GM23338 (cell line): Measurements from ENCODE around the gene CIB1. TPM values are rescaled to one million over a fixed set of nuclear protein-coding genes. Genes with fewer than 3 reads are reported as not detected.

Experiments
- ATAC-seq: fragments of 200-7000 bp; cut with Tn5 transposase; 3 replicates; pipeline ENCODE4 v1.9.1; 2020
- DNase-seq: peaks from one replicate; pipeline ENCODE4 v3.0.0-alpha.2; 2015; ENCODE audit warnings: low spot score
- H2AFZ ChIP-seq: fragments of 200-600 bp; sonication (generic); 2 replicates; pipeline ENCODE4 v1.8.0; 2016; ENCODE audit warnings: antibody characterized with exemption, mild to moderate bottlenecking, moderate library complexity
- H3F3A ChIP-seq: fragments of 200-600 bp; sonication (generic); replicated peaks from 2 replicates; pipeline ENCODE4 v1.8.0; 2017; ENCODE audit warnings: antibody characterized with exemption, mixed run types, low read depth
- H3K27ac ChIP-seq: fragments of 200-600 bp; sonication (generic); 2 replicates; pipeline ENCODE4 v1.6.1; 2016; ENCODE audit warnings: low read depth
- H3K27me3 ChIP-seq: fragments of 200-600 bp; sonication (generic); 2 replicates; pipeline ENCODE4 v1.8.0; 2016; ENCODE audit warnings: mild to moderate bottlenecking, mixed run types, moderate library complexity; ENCODE audit not compliant: insufficient read depth
- H3K36me3 ChIP-seq: fragments of 200-600 bp; sonication (generic); 2 replicates; pipeline ENCODE4 v1.8.0; 2016; ENCODE audit warnings: mild to moderate bottlenecking; ENCODE audit not compliant: insufficient read depth
- H3K4me1 ChIP-seq: fragments of 200-600 bp; sonication (generic); 2 replicates; pipeline ENCODE4 v1.8.0; 2016; ENCODE audit warnings: mild to moderate bottlenecking, moderate library complexity; ENCODE audit not compliant: insufficient read depth
- H3K4me2 ChIP-seq: fragments of 200-600 bp; sonication (generic); 2 replicates; pipeline ENCODE4 v1.7.1; 2017; ENCODE audit warnings: mixed run types
- H3K4me3 ChIP-seq: fragments of 200-600 bp; sonication (generic); 2 replicates; pipeline ENCODE4 v1.6.1; 2016; ENCODE audit warnings: mixed run types
- H3K79me2 ChIP-seq: fragments of 200-600 bp; sonication (generic); replicated peaks from 2 replicates; pipeline ENCODE4 v1.8.0; 2017; ENCODE audit warnings: mild to moderate bottlenecking; ENCODE audit not compliant: insufficient read depth
- H3K9me2 ChIP-seq: fragments of 200-600 bp; sonication (generic); 2 replicates; pipeline ENCODE4 v1.8.0; 2017; ENCODE audit not compliant: insufficient read depth
- H4K20me1 ChIP-seq: fragments of 200-600 bp; sonication (generic); replicated peaks from 2 replicates; pipeline ENCODE4 v1.8.0; 2017; ENCODE audit warnings: mild to moderate bottlenecking; ENCODE audit not compliant: insufficient read depth
- H3K27ac Mint-ChIP-seq: 2 replicates; pipeline ENCODE4 v1.8.0; 2020; ENCODE audit warnings: inconsistent platforms, mild to moderate bottlenecking, moderate library complexity, mixed read lengths
- H3K27me3 Mint-ChIP-seq: 3 replicates; pipeline ENCODE4 v1.8.0; 2022; ENCODE audit warnings: low read depth, mild to moderate bottlenecking, moderate library complexity, mixed read lengths, inconsistent platforms; ENCODE audit not compliant: insufficient read depth, poor library complexity
- H3K36me3 Mint-ChIP-seq: 3 replicates; pipeline ENCODE4 v1.8.0; 2021; ENCODE audit warnings: low read depth, mild to moderate bottlenecking, inconsistent platforms, moderate library complexity, mixed read lengths
- H3K4me1 Mint-ChIP-seq: 3 replicates; pipeline ENCODE4 v1.8.0; 2020; ENCODE audit warnings: mild to moderate bottlenecking, inconsistent platforms, mixed read lengths
- H3K4me3 Mint-ChIP-seq: 3 replicates; pipeline ENCODE4 v1.8.0; 2021; ENCODE audit warnings: moderate library complexity, mild to moderate bottlenecking, inconsistent platforms, mixed read lengths
- H3K9me3 Mint-ChIP-seq: 3 replicates; pipeline ENCODE4 v1.8.0; 2020; ENCODE audit warnings: moderate library complexity, mild to moderate bottlenecking, inconsistent platforms, mixed read lengths
- CREB1 ChIP-seq: fragments of 250-450 bp; sonication (Bioruptor Pico); IDR thresholded peaks from 2 replicates; pipeline ENCODE4 v1.5.0; 2020; ENCODE audit warnings: low read depth, mild to moderate bottlenecking, moderate library complexity
- EZH2 ChIP-seq: fragments of 200-600 bp; sonication (generic); IDR thresholded peaks from one replicate; pipeline ENCODE4 v1.8.0; 2017; ENCODE audit warnings: antibody characterized with exemption, mild to moderate bottlenecking, low read depth; ENCODE audit not compliant: unreplicated experiment
- EZH2phosphoT487 ChIP-seq: fragments of 200-600 bp; sonication (generic); IDR thresholded peaks from one replicate; pipeline ENCODE4 v1.8.1; 2018; ENCODE audit warnings: antibody characterized with exemption; ENCODE audit not compliant: unreplicated experiment
- JUNB ChIP-seq: IDR thresholded peaks from one replicate; pipeline ENCODE4 v1.6.1; 2016; ENCODE audit warnings: antibody characterized with exemption; ENCODE audit not compliant: unreplicated experiment
- NANOG ChIP-seq: IDR thresholded peaks from 2 replicates; pipeline ENCODE4 v1.6.1; 2016; ENCODE audit warnings: antibody characterized with exemption, borderline replicate concordance
- POLR2AphosphoS5 ChIP-seq: IDR thresholded peaks from 2 replicates; pipeline ENCODE4 v1.6.1; 2016; ENCODE audit warnings: antibody characterized with exemption, low read depth
- STAT1 ChIP-seq: IDR thresholded peaks from one replicate; pipeline ENCODE4 v1.6.1; 2016; ENCODE audit warnings: antibody characterized with exemption; ENCODE audit not compliant: unreplicated experiment
- ZNF114 ChIP-seq: fragments of 250-450 bp; sonication (Bioruptor Pico); IDR thresholded peaks from 2 replicates; pipeline ENCODE4 v1.5.0; 2020; ENCODE audit warnings: mild to moderate bottlenecking, moderate library complexity
- ZNF331 ChIP-seq: fragments of 250-450 bp; sonication (Bioruptor Pico); IDR thresholded peaks from 2 replicates; pipeline ENCODE4 v1.5.0; 2020; ENCODE audit warnings: low read depth, mild to moderate bottlenecking, moderate library complexity
- polyA plus RNA-seq: library from polyadenylated mRNA; unstranded; fragments of >200 nt; fragmentation: Nextera tagmentation; extraction: Ambion mirVana; gene quantifications from 2 replicates; pipeline ENCODE4 v1.2.1, GENCODE V29; 2016
- total RNA-seq: library from RNA; depleted of rRNA; stranded (reverse); fragments of >200 nt; shearing (Covaris generic); gene quantifications from 2 replicates; pipeline ENCODE4 v1.2.3, GENCODE V29; 2014
- TF ChIP-seq, protein P1 (sequence below): IDR thresholded peaks from 2 replicates; pipeline ENCODE4 v1.6.1; 2016; ENCODE audit warnings: antibody characterized with exemption
- TF ChIP-seq, protein P2 (sequence below), 2 experiments: fragments of 200-600 bp in 1 of 2; sonication (generic) in 1 of 2; conservative IDR thresholded peaks; 2 replicates each; pipeline versions ENCODE4 v1.5.1 to v1.6.1; 2016 to 2017; ENCODE audit warnings: antibody characterized with exemption in 2 of 2, low read depth in 2 of 2, mild to moderate bottlenecking in 2 of 2, moderate library complexity in 1 of 2
- TF ChIP-seq, protein P3 (sequence below): IDR thresholded peaks from one replicate; pipeline ENCODE4 v1.6.1; 2018; ENCODE audit warnings: antibody characterized with exemption; ENCODE audit not compliant: unreplicated experiment
- TF ChIP-seq, protein P4 (sequence below): fragments of 250-450 bp; sonication (Bioruptor Pico); IDR thresholded peaks from 2 replicates; pipeline ENCODE4 v1.5.0; 2020; ENCODE audit warnings: mild to moderate bottlenecking, moderate library complexity

Gene CIB1
- total and polyA plus RNA-seq, 2 experiments from 2014 or later = 9.8 to 35.9 TPM

DNA sequence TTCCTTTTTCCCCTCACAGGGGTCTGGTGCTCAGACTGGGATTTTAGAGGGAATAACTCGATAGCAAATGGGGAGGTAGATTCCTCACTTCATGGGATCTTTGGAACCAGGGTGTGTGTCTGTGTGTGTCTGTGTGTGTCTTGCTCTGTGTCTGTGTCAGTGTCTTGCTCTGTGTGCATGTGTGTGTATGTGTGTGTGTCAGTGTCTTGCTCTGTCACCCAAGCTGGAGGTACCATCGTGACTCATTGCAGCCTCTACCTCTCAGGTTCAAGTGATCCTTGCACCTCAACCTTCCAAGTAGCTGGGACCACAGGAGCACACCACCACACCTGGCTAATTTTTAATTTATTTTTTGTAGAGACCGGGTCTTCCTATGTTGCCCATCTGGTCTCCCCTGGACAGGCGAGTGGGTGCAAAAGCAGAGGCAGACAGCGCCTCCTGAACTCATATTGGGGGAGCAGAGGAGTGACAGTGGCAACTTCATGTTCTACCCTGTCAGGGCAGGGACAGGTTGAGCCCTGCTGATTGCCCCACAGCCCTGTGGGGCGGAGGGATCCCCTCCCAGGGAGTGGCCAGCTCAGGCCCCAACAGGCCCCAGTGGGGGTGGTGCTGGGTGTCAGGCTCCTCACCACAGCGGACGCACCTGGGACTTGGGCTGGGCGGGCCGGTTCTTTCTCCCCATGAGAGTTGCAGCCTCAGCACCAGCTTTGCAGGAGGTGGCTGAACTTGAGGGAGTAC lies 43.0 kb downstream of the CIB1 start:
- H3K4me1 Mint-ChIP-seq = peaks cover 18% of the 10 kb centered on the region
- Histone ChIP-seq H4K20me1 (no peaks in the 10 kb centered on the region), H3K36me3 (no peaks in the 10 kb centered on the region), H3K4me3 (no peak overlapping the region), H3K27ac (no peak overlapping the region), H2AFZ (no peak overlapping the region), H3F3A (no peaks in the 10 kb centered on the region), H3K9me2 (no peaks in the 10 kb centered on the region), H3K27me3 (no peaks in the 10 kb centered on the region), H3K79me2 (no peaks in the 10 kb centered on the region), H3K4me1 (no peaks in the 10 kb centered on the region; the same call in 1 of the 2 replicates), H3K4me2 (no peak overlapping the region)
- no peaks in the 10 kb centered on the region for H3K9me3 Mint-ChIP-seq
- H3K4me3 Mint-ChIP-seq = no peak overlapping the region
- DNase-seq = no peak
- TF ChIP-seq EZH2 (no peak), ZNF114 (CRISPR knock-in tag) (no peak), STAT1 (no peak), CREB1 (CRISPR knock-in tag) (no peak), POLR2AphosphoS5 (no peak), NANOG (no peak), EZH2phosphoT487 (no peak), ZNF331 (CRISPR knock-in tag) (no peak), JUNB (no peak)
- TF ChIP-seq, protein P1, sequence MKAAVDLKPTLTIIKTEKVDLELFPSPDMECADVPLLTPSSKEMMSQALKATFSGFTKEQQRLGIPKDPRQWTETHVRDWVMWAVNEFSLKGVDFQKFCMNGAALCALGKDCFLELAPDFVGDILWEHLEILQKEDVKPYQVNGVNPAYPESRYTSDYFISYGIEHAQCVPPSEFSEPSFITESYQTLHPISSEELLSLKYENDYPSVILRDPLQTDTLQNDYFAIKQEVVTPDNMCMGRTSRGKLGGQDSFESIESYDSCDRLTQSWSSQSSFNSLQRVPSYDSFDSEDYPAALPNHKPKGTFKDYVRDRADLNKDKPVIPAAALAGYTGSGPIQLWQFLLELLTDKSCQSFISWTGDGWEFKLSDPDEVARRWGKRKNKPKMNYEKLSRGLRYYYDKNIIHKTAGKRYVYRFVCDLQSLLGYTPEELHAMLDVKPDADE = no peak
- TF ChIP-seq, protein P2, sequence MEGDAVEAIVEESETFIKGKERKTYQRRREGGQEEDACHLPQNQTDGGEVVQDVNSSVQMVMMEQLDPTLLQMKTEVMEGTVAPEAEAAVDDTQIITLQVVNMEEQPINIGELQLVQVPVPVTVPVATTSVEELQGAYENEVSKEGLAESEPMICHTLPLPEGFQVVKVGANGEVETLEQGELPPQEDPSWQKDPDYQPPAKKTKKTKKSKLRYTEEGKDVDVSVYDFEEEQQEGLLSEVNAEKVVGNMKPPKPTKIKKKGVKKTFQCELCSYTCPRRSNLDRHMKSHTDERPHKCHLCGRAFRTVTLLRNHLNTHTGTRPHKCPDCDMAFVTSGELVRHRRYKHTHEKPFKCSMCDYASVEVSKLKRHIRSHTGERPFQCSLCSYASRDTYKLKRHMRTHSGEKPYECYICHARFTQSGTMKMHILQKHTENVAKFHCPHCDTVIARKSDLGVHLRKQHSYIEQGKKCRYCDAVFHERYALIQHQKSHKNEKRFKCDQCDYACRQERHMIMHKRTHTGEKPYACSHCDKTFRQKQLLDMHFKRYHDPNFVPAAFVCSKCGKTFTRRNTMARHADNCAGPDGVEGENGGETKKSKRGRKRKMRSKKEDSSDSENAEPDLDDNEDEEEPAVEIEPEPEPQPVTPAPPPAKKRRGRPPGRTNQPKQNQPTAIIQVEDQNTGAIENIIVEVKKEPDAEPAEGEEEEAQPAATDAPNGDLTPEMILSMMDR (conservative IDR thresholded peaks at IDR 0.05; ENCODE audit: low read depth in 2 of 2) = no peak
- TF ChIP-seq, protein P3, sequence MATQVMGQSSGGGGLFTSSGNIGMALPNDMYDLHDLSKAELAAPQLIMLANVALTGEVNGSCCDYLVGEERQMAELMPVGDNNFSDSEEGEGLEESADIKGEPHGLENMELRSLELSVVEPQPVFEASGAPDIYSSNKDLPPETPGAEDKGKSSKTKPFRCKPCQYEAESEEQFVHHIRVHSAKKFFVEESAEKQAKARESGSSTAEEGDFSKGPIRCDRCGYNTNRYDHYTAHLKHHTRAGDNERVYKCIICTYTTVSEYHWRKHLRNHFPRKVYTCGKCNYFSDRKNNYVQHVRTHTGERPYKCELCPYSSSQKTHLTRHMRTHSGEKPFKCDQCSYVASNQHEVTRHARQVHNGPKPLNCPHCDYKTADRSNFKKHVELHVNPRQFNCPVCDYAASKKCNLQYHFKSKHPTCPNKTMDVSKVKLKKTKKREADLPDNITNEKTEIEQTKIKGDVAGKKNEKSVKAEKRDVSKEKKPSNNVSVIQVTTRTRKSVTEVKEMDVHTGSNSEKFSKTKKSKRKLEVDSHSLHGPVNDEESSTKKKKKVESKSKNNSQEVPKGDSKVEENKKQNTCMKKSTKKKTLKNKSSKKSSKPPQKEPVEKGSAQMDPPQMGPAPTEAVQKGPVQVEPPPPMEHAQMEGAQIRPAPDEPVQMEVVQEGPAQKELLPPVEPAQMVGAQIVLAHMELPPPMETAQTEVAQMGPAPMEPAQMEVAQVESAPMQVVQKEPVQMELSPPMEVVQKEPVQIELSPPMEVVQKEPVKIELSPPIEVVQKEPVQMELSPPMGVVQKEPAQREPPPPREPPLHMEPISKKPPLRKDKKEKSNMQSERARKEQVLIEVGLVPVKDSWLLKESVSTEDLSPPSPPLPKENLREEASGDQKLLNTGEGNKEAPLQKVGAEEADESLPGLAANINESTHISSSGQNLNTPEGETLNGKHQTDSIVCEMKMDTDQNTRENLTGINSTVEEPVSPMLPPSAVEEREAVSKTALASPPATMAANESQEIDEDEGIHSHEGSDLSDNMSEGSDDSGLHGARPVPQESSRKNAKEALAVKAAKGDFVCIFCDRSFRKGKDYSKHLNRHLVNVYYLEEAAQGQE = no peak
- TF ChIP-seq, protein P4, sequence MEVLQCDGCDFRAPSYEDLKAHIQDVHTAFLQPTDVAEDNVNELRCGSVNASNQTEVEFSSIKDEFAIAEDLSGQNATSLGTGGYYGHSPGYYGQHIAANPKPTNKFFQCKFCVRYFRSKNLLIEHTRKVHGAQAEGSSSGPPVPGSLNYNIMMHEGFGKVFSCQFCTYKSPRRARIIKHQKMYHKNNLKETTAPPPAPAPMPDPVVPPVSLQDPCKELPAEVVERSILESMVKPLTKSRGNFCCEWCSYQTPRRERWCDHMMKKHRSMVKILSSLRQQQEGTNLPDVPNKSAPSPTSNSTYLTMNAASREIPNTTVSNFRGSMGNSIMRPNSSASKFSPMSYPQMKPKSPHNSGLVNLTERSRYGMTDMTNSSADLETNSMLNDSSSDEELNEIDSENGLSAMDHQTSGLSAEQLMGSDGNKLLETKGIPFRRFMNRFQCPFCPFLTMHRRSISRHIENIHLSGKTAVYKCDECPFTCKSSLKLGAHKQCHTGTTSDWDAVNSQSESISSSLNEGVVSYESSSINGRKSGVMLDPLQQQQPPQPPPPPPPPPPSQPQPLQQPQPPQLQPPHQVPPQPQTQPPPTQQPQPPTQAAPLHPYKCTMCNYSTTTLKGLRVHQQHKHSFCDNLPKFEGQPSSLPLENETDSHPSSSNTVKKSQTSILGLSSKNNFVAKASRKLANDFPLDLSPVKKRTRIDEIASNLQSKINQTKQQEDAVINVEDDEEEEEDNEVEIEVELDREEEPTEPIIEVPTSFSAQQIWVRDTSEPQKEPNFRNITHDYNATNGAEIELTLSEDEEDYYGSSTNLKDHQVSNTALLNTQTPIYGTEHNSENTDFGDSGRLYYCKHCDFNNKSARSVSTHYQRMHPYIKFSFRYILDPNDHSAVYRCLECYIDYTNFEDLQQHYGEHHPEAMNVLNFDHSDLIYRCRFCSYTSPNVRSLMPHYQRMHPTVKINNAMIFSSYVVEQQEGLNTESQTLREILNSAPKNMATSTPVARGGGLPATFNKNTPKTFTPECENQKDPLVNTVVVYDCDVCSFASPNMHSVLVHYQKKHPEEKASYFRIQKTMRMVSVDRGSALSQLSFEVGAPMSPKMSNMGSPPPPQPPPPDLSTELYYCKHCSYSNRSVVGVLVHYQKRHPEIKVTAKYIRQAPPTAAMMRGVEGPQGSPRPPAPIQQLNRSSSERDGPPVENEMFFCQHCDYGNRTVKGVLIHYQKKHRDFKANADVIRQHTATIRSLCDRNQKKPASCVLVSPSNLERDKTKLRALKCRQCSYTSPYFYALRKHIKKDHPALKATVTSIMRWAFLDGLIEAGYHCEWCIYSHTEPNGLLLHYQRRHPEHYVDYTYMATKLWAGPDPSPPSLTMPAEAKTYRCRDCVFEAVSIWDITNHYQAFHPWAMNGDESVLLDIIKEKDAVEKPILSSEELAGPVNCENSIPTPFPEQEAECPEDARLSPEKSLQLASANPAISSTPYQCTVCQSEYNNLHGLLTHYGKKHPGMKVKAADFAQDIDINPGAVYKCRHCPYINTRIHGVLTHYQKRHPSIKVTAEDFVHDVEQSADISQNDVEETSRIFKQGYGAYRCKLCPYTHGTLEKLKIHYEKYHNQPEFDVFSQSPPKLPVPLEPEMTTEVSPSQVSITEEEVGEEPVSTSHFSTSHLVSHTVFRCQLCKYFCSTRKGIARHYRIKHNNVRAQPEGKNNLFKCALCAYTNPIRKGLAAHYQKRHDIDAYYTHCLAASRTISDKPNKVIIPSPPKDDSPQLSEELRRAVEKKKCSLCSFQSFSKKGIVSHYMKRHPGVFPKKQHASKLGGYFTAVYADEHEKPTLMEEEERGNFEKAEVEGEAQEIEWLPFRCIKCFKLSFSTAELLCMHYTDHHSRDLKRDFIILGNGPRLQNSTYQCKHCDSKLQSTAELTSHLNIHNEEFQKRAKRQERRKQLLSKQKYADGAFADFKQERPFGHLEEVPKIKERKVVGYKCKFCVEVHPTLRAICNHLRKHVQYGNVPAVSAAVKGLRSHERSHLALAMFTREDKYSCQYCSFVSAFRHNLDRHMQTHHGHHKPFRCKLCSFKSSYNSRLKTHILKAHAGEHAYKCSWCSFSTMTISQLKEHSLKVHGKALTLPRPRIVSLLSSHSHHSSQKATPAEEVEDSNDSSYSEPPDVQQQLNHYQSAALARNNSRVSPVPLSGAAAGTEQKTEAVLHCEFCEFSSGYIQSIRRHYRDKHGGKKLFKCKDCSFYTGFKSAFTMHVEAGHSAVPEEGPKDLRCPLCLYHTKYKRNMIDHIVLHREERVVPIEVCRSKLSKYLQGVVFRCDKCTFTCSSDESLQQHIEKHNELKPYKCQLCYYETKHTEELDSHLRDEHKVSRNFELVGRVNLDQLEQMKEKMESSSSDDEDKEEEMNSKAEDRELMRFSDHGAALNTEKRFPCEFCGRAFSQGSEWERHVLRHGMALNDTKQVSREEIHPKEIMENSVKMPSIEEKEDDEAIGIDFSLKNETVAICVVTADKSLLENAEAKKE (CRISPR knock-in tag) = no peak
- H3K27ac Mint-ChIP-seq = no peak overlapping the region
- peak; percentile 32; the same call in 1 of the 3 replicates for ATAC-seq
- peaks cover 12% of the 10 kb centered on the region for H3K27me3 Mint-ChIP-seq
- no peaks in the 10 kb centered on the region for H3K36me3 Mint-ChIP-seq
